IMR-90 (cell line): Measurements from ENCODE around the gene RABL2B. TPM values are rescaled to one million over a fixed set of nuclear protein-coding genes. Genes with fewer than 3 reads are reported as not detected.

ENCODE experiments used
- polyA plus RNA-seq, 3 experiments: library from polyadenylated mRNA; depleted of rRNA; stranded (reverse); fragments of >200 nt; gene quantifications; 2 replicates each; pipeline ENCODE4 v1.2.3, GENCODE V29; 2012; ENCODE audit warnings: low replicate concordance in 1 of 3
- total RNA-seq: library from RNA; depleted of rRNA; stranded (reverse); fragments of >200 nt; gene quantifications from 2 replicates; pipeline ENCODE4 v1.2.3, GENCODE V29; 2012; rRNA removed

The RABL2B gene
- total and polyA plus RNA-seq, 2 of the 4 experiments (the other 2 are of a cell fraction), result 8.4 to 23.3 TPM

Other genes starting within 250 kb of the RABL2B start
- gene KLHDC7B, start 237.7 kb downstream of the RABL2B start, total RNA-seq, result not detected in 2 replicates
- gene KLHDC7B, start 237.7 kb downstream of the RABL2B start, polyA plus RNA-seq (2012; rRNA removed), result 0.03 and 0.05 TPM in 2 replicates
- gene SYCE3, start 220.7 kb downstream of the RABL2B start, total RNA-seq, result not detected in 2 replicates
- gene SYCE3, start 220.7 kb downstream of the RABL2B start, polyA plus RNA-seq (2012; rRNA removed), result not detected in 2 replicates
- gene CPT1B, start 205.2 kb downstream of the RABL2B start, total RNA-seq, result 0.36 and 0.56 TPM in 2 replicates
- gene CPT1B, start 205.2 kb downstream of the RABL2B start, polyA plus RNA-seq (2012; rRNA removed), result 1.8 and 2.1 TPM in 2 replicates
- gene CHKB, start 200.8 kb downstream of the RABL2B start, total RNA-seq, result 7.2 and 8.1 TPM in 2 replicates
- gene CHKB, start 200.8 kb downstream of the RABL2B start, polyA plus RNA-seq (2012; rRNA removed), result 35.3 and 36.9 TPM in 2 replicates
- under 0.01 TPM in 2 replicates for gene MAPK8IP2, start 182.8 kb downstream of the RABL2B start, total RNA-seq
- gene MAPK8IP2, start 182.8 kb downstream of the RABL2B start, polyA plus RNA-seq (2012; rRNA removed), result 0.14 and 0.22 TPM in 2 replicates
- 3.1 and 3.4 TPM in 2 replicates for gene ARSA, start 155.5 kb downstream of the RABL2B start, total RNA-seq
- 24.2 and 30.0 TPM in 2 replicates for gene ARSA, start 155.5 kb downstream of the RABL2B start, polyA plus RNA-seq (2012; rRNA removed)
- gene SHANK3, start 110.8 kb downstream of the RABL2B start, total RNA-seq, result 0.18 and 0.28 TPM in 2 replicates
- gene SHANK3, start 110.8 kb downstream of the RABL2B start, polyA plus RNA-seq (2012; rRNA removed), result 1.5 and 2.2 TPM in 2 replicates
- gene ACR, start 45.4 kb downstream of the RABL2B start, total RNA-seq, result not detected in 2 replicates
- gene ACR, start 45.4 kb downstream of the RABL2B start, polyA plus RNA-seq (2012; rRNA removed), result not detected in 2 replicates